Measurements from ENCODE around the gene STAT6. TPM values are rescaled to one million over a fixed set of nuclear protein-coding genes. Genes with fewer than 3 reads are reported as not detected.

Gene STAT6
- total RNA-seq, 2 donors from 2014 or later = 124 to 237 TPM

GRCh38 chr12:57049119-57049446 is 62.1 kb downstream of the STAT6 start:
- H3K9me3 ChIP-seq = no peaks in the 10 kb centered on the region
- WGBS = 82% methylated on average over 4 of the region's 4 CpGs
- TF ChIP-seq POLR2AphosphoS5 (IDR thresholded peaks at IDR 0.05) (no peak), CTCF (IDR thresholded peaks at IDR 0.05) (no peak), POLR2A (IDR thresholded peaks at IDR 0.05) (no peak)
- no peak overlapping the region for H3K27ac ChIP-seq
- H3K4me1 ChIP-seq (replicated peaks) = no peaks in the 10 kb centered on the region
- no peak for DNase-seq (ENCODE audit: low spot score)
- H3K27me3 ChIP-seq (replicated peaks; ENCODE audit: insufficient read depth) = no peaks in the 10 kb centered on the region
- intact Hi-C loops (cut with DNase I) = no loop called here
- no peaks in the 10 kb centered on the region for H3K36me3 ChIP-seq
- H3K4me3 ChIP-seq = no peak overlapping the region

- Histone ChIP-seq H3K9me3 (no peaks in the 10 kb centered on the region), H3K27ac (no peak overlapping the region), H3K36me3 (no peaks in the 10 kb centered on the region), H3K4me1 (replicated peaks) (no peaks in the 10 kb centered on the region), H3K4me3 (no peak overlapping the region), H3K27me3 (replicated peaks; ENCODE audit: insufficient read depth) (no peaks in the 10 kb centered on the region)
- DNase-seq (ENCODE audit: low spot score) = no peak
- intact Hi-C loops (cut with DNase I) = no loop called here
- TF ChIP-seq POLR2A (IDR thresholded peaks at IDR 0.05) (no peak), CTCF (IDR thresholded peaks at IDR 0.05) (no peak), POLR2AphosphoS5 (IDR thresholded peaks at IDR 0.05) (no peak)
- 65% methylated on average over 1 of the region's 1 CpG for WGBS
Measured at GRCh38 chr12:57048423-57049118, 62.6 kb downstream of the STAT6 start.

GRCh38 chr12:57047981-57048380 is 63.2 kb downstream of the STAT6 start:
- Histone ChIP-seq H3K27me3 (replicated peaks; ENCODE audit: insufficient read depth) (no peaks in the 10 kb centered on the region), H3K36me3 (no peaks in the 10 kb centered on the region), H3K9me3 (no peaks in the 10 kb centered on the region), H3K27ac (no peak overlapping the region), H3K4me3 (no peak overlapping the region), H3K4me1 (replicated peaks) (no peaks in the 10 kb centered on the region)
- intact Hi-C loops (cut with DNase I) = no loop called here
- DNase-seq (ENCODE audit: low spot score) = no peak
- TF ChIP-seq POLR2AphosphoS5 (IDR thresholded peaks at IDR 0.05) = no peak
- 67% methylated on average over 1 of the region's 1 CpG for WGBS

GRCh38 chr12:57046947-57047890 is 63.9 kb downstream of the STAT6 start:
- Histone ChIP-seq H3K9me3 (no peaks in the 10 kb centered on the region), H3K4me1 (replicated peaks) (no peaks in the 10 kb centered on the region), H3K27me3 (replicated peaks; ENCODE audit: insufficient read depth) (no peaks in the 10 kb centered on the region), H3K36me3 (no peaks in the 10 kb centered on the region), H3K27ac (no peak overlapping the region), H3K4me3 (no peak overlapping the region)
- WGBS = 73% methylated on average over 10 of the region's 10 CpGs
- TF ChIP-seq POLR2A (IDR thresholded peaks at IDR 0.05) = no peak
- no peak for TF ChIP-seq CTCF (IDR thresholded peaks at IDR 0.05)
- TF ChIP-seq POLR2AphosphoS5 (IDR thresholded peaks at IDR 0.05) = no peak
- intact Hi-C loops (cut with DNase I) = no loop called here
- DNase-seq (ENCODE audit: low spot score) = no peak

- Histone ChIP-seq H3K27me3 (replicated peaks; ENCODE audit: insufficient read depth) (no peaks in the 10 kb centered on the region), H3K9me3 (no peaks in the 10 kb centered on the region), H3K27ac (no peak overlapping the region), H3K36me3 (no peaks in the 10 kb centered on the region), H3K4me3 (no peak overlapping the region), H3K4me1 (replicated peaks) (no peaks in the 10 kb centered on the region)
- 71% methylated on average over 6 of the region's 6 CpGs for WGBS
- DNase-seq (ENCODE audit: low spot score) = no peak
- intact Hi-C loops (cut with DNase I) = no loop called here
- TF ChIP-seq POLR2A (IDR thresholded peaks at IDR 0.05) = no peak
- no peak for TF ChIP-seq CTCF (IDR thresholded peaks at IDR 0.05)
- TF ChIP-seq POLR2AphosphoS5 (IDR thresholded peaks at IDR 0.05) = no peak
Measured at GRCh38 chr12:57046086-57046791, 64.9 kb downstream of the STAT6 start.
